Activated naive CD4-positive, alpha-beta T cell treated with anti-CD3 and anti-CD28 coated beads, Interleukin-2, amount 50 U/mL, for 24 hours (primary cell): Measurements from ENCODE around the gene FREM2.

ENCODE experiments used
- H3K27ac Mint-ChIP-seq: one replicate; pipeline ENCODE4 v1.8.0; 2021; ENCODE audit warnings: mild to moderate bottlenecking, mixed read lengths
- H3K27me3 Mint-ChIP-seq: one replicate; pipeline ENCODE4 v1.8.0; 2021; ENCODE audit warnings: mixed read lengths
- H3K36me3 Mint-ChIP-seq: one replicate; pipeline ENCODE4 v1.8.0; 2021; ENCODE audit warnings: mixed read lengths
- H3K4me1 Mint-ChIP-seq: one replicate; pipeline ENCODE4 v1.8.0; 2021; ENCODE audit warnings: mixed read lengths
- H3K4me3 Mint-ChIP-seq: one replicate; pipeline ENCODE4 v1.8.0; 2021; ENCODE audit warnings: mild to moderate bottlenecking, mixed read lengths
- H3K9me3 Mint-ChIP-seq: one replicate; pipeline ENCODE4 v1.8.0; 2021; ENCODE audit warnings: mixed read lengths

Gene FREM2

DNA sequence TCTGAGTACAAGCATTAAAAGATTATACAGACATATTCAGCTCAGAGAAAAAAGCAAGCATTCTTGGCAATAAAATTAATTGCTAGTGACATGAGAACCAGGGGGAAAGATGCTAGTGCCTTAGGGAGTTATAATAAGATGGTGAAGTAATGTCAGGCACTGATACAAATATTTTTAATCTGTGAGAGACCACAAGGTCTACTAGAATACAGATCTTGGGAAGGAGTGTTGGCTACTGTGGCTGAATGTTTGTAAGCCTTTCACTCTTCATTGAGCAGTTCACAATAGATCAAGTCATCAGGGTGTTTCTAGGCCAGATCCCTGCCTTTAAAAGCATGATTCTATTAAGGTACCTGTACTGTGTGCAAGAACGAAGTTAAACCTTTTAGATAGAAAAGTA is 16.4 kb downstream of the FREM2 start:
- Mint-ChIP-seq H3K4me1 (no peaks in the 10 kb centered on the region), H3K36me3 (no peaks in the 10 kb centered on the region), H3K27me3 (peaks cover 3% of the 10 kb centered on the region)

DNA sequence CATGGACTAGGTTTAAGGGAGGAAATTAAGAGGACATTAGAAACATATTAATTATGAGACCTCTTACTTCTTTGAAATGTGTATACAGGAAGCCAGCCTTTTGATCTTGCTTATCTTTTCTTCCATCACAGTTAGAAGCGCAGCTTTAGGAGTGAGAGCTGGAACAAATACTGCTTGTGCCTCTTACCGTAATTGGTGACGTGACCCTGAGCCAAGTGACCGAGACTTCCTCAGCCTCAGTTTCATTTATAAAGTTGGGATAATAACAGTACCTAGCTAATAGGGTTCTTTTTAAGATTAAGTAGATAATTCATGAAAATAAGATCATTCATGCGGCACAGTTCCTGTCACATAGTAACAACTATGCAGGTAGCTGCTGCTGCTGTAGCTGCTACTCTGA is 18.5 kb downstream of the FREM2 start:
- Mint-ChIP-seq H3K36me3 (no peaks in the 10 kb centered on the region), H3K4me3 (no peak overlapping the region), H3K27ac (no peak overlapping the region), H3K9me3 (no peaks in the 10 kb centered on the region), H3K4me1 (no peaks in the 10 kb centered on the region), H3K27me3 (peaks cover 5% of the 10 kb centered on the region)

More for the DNA sequence above, 16.4 kb downstream of the FREM2 start:
- Mint-ChIP-seq H3K27ac (no peak overlapping the region), H3K9me3 (no peaks in the 10 kb centered on the region), H3K4me3 (no peak overlapping the region)

GRCh38 chr13:38707460-38707859 is 20.6 kb downstream of the FREM2 start:
- Mint-ChIP-seq H3K4me3 (no peak overlapping the region), H3K4me1 (no peaks in the 10 kb centered on the region), H3K36me3 (no peaks in the 10 kb centered on the region), H3K27ac (no peak overlapping the region), H3K9me3 (no peaks in the 10 kb centered on the region), H3K27me3 (peaks cover 5% of the 10 kb centered on the region)

DNA sequence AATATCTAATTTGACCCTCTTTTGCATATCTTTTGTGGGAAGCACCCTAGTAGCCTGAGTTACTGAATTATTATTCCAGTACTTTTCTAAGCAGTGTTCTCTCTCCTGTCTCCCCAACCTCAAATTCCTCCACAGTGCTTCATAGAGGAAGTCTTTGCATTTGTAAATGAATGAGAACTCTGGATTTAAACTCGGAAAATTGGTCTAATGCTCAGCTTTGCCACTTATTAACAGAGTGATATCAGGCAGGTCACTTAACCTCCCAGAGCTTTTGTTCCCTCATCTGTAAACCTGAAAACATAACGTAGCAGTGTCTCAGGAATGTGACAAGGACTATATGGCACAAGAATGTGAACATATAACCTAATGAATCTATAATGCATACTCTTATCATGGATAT is 26.2 kb downstream of the FREM2 start:
- Mint-ChIP-seq H3K27me3 (peaks cover 3% of the 10 kb centered on the region), H3K4me1 (no peaks in the 10 kb centered on the region), H3K36me3 (no peaks in the 10 kb centered on the region), H3K9me3 (no peaks in the 10 kb centered on the region), H3K27ac (no peak overlapping the region), H3K4me3 (no peak overlapping the region)

GRCh38 chr13:38718374-38718773 is 31.5 kb downstream of the FREM2 start:
- H3K27ac Mint-ChIP-seq, result no peak overlapping the region
- H3K4me3 Mint-ChIP-seq, result no peak overlapping the region
- no peaks in the 10 kb centered on the region for H3K4me1 Mint-ChIP-seq
- H3K9me3 Mint-ChIP-seq, result no peaks in the 10 kb centered on the region
- H3K27me3 Mint-ChIP-seq, result peaks cover 5% of the 10 kb centered on the region
- no peaks in the 10 kb centered on the region for H3K36me3 Mint-ChIP-seq

GRCh38 chr13:38730332-38730731 is 43.5 kb downstream of the FREM2 start:
- H3K4me3 Mint-ChIP-seq, result no peak overlapping the region
- no peaks in the 10 kb centered on the region for H3K36me3 Mint-ChIP-seq

DNA sequence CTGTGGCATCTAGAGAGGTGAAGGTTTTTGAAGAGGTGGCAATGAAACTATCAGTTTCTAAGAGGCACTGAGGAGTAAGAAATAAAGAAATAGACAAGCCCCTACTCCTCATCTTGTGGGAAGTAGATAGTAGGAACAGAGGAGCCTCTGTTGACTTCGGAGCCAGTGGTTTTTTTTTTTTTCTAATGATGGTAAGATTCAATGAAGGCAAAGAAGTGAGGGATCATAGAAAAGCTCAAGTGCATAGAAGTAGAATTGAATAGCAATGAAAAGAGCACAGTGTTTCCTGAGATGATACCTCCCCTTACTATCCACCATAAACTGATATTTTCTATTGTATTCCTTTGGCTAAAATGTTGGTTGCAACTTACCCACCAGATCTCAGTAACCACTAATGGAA is 46.3 kb downstream of the FREM2 start:
- H3K4me3 Mint-ChIP-seq, result no peak overlapping the region

More at GRCh38 chr13:38730332-38730731, 43.5 kb downstream of the FREM2 start:
- Mint-ChIP-seq H3K4me1 (no peaks in the 10 kb centered on the region), H3K27ac (no peak overlapping the region), H3K27me3 (peaks cover 2% of the 10 kb centered on the region), H3K9me3 (peaks cover under 1% of the 10 kb centered on the region)

GRCh38 chr13:38735665-38736440 is 49.0 kb downstream of the FREM2 start:
- Mint-ChIP-seq H3K4me1 (no peaks in the 10 kb centered on the region), H3K9me3 (no peaks in the 10 kb centered on the region), H3K36me3 (no peaks in the 10 kb centered on the region), H3K4me3 (no peak overlapping the region), H3K27ac (no peak overlapping the region), H3K27me3 (peaks cover 11% of the 10 kb centered on the region)

More for the DNA sequence above, 46.3 kb downstream of the FREM2 start:
- H3K27ac Mint-ChIP-seq, result no peak overlapping the region
- peaks cover 11% of the 10 kb centered on the region for H3K27me3 Mint-ChIP-seq
- H3K4me1 Mint-ChIP-seq, result no peaks in the 10 kb centered on the region
- no peaks in the 10 kb centered on the region for H3K36me3 Mint-ChIP-seq
- H3K9me3 Mint-ChIP-seq, result no peaks in the 10 kb centered on the region

- H3K27ac Mint-ChIP-seq, result no peak overlapping the region
- no peaks in the 10 kb centered on the region for H3K4me1 Mint-ChIP-seq
- H3K4me3 Mint-ChIP-seq, result no peak overlapping the region
- H3K27me3 Mint-ChIP-seq, result peaks cover 4% of the 10 kb centered on the region
- no peaks in the 10 kb centered on the region for H3K36me3 Mint-ChIP-seq
- no peaks in the 10 kb centered on the region for H3K9me3 Mint-ChIP-seq
These were observed 56.6 kb downstream of the FREM2 start for GRCh38 chr13:38743466-38743865.

GRCh38 chr13:38752686-38753085 is 65.8 kb downstream of the FREM2 start:
- Mint-ChIP-seq H3K4me3 (no peak overlapping the region), H3K9me3 (no peaks in the 10 kb centered on the region), H3K27ac (no peak overlapping the region), H3K4me1 (no peaks in the 10 kb centered on the region), H3K36me3 (no peaks in the 10 kb centered on the region), H3K27me3 (peaks cover 2% of the 10 kb centered on the region)

- Mint-ChIP-seq H3K27me3 (peaks cover 6% of the 10 kb centered on the region), H3K4me3 (no peak overlapping the region), H3K4me1 (no peaks in the 10 kb centered on the region), H3K27ac (no peak overlapping the region), H3K9me3 (no peaks in the 10 kb centered on the region), H3K36me3 (no peaks in the 10 kb centered on the region)
These were observed 67.0 kb downstream of the FREM2 start for GRCh38 chr13:38753878-38754277.

GRCh38 chr13:38755793-38756192 is 68.9 kb downstream of the FREM2 start:
- Mint-ChIP-seq H3K9me3 (no peaks in the 10 kb centered on the region), H3K27me3 (peaks cover 6% of the 10 kb centered on the region), H3K36me3 (no peaks in the 10 kb centered on the region), H3K4me3 (no peak overlapping the region), H3K4me1 (no peaks in the 10 kb centered on the region), H3K27ac (no peak overlapping the region)

GRCh38 chr13:38758277-38758676 is 71.4 kb downstream of the FREM2 start:
- H3K4me1 Mint-ChIP-seq, result no peaks in the 10 kb centered on the region
- no peaks in the 10 kb centered on the region for H3K36me3 Mint-ChIP-seq
- H3K27ac Mint-ChIP-seq, result no peak overlapping the region
- peaks cover 8% of the 10 kb centered on the region for H3K27me3 Mint-ChIP-seq
- H3K4me3 Mint-ChIP-seq, result no peak overlapping the region
- no peaks in the 10 kb centered on the region for H3K9me3 Mint-ChIP-seq

- peaks cover 6% of the 10 kb centered on the region for H3K27me3 Mint-ChIP-seq
- no peak overlapping the region for H3K27ac Mint-ChIP-seq
- no peaks in the 10 kb centered on the region for H3K9me3 Mint-ChIP-seq
- H3K4me1 Mint-ChIP-seq, result no peaks in the 10 kb centered on the region
- no peaks in the 10 kb centered on the region for H3K36me3 Mint-ChIP-seq
- no peak overlapping the region for H3K4me3 Mint-ChIP-seq
These were observed 72.5 kb downstream of the FREM2 start for GRCh38 chr13:38759390-38759789.

DNA sequence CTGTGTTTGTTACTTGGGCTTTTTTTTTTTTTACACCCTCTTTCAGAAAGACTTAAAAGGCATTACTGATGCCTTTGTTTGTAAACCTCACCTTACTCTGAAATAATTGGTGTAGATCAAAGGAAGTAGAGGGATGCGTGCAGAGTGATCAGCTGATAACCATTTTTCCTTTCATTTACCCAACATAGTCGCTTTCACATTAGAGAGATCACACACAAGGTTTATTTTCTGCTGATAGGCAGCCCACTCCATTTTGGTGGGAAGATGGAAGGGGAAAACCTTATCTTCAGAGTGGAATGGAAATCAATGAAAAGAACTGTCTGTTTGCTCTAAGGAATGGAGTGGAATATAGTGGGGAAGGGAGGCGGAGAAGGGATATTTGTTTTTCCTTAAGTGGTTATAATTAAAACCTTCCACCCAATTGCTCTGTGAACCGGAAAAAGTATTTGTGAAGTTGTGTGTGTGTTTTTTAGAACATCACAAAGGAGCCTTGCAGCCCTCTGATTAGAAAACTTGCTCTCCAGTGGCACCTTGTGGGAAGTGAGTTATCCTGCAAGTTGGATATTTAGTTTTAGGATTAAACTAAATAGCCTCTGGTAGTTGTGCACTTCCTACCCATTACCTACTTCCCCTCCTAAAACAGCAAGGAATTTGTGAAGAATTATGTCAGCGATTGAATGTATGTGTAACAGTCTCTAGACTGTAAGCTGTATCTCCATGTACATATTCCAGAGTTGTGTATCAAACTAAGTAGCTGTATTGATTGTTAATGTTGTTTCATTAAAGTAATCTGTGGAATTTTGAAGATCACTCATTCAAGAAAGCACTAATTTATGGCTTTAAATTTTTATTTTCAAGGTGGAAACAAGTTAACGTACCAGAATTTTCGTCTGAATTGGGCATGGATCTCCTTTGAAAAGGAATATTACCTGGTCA is 76.8 kb downstream of the FREM2 start:
- Mint-ChIP-seq H3K27ac (no peak overlapping the region), H3K4me1 (no peaks in the 10 kb centered on the region), H3K36me3 (no peaks in the 10 kb centered on the region), H3K4me3 (no peak overlapping the region), H3K27me3 (peaks cover 3% of the 10 kb centered on the region), H3K9me3 (no peaks in the 10 kb centered on the region)

GRCh38 chr13:38766799-38767198 is 79.9 kb downstream of the FREM2 start:
- H3K36me3 Mint-ChIP-seq, result no peaks in the 10 kb centered on the region
- no peak overlapping the region for H3K4me3 Mint-ChIP-seq
- no peak overlapping the region for H3K27ac Mint-ChIP-seq
- no peaks in the 10 kb centered on the region for H3K27me3 Mint-ChIP-seq
- H3K9me3 Mint-ChIP-seq, result no peaks in the 10 kb centered on the region
- no peaks in the 10 kb centered on the region for H3K4me1 Mint-ChIP-seq
